Natural killer cell (primary cell): ENCODE results near the gene KCTD16. TPM values are rescaled to one million over a fixed set of nuclear protein-coding genes. Genes with fewer than 3 reads are reported as not detected.

ENCODE experiments used
- ATAC-seq, 3 donors: fragments of 150-1000 bp in 2 of 3; fragments of 200-7000 bp in 1 of 3; cut with Tn5 transposase; 1 replicate in 1 of 3; 2 replicates in 2 of 3; pipeline ENCODE4 v1.10.0; 2021; ENCODE audit warnings: mild to moderate bottlenecking in 2 of 3, moderate library complexity in 2 of 3
- DNase-seq, 2 donors: peaks; one replicate each; pipeline versions ENCODE4 v3.0.0 to v3.0.0-alpha.2; 2013 to 2021; ENCODE audit warnings: mixed read lengths in 1 of 2
- H3K27ac ChIP-seq: one replicate; pipeline ENCODE4 v1.5.1; 2013; ENCODE audit warnings: mild to moderate bottlenecking, low read length
- H3K27me3 ChIP-seq: one replicate; pipeline ENCODE4 v1.6.1; 2013; ENCODE audit warnings: low read length; ENCODE audit not compliant: control insufficient read depth, insufficient read depth
- H3K36me3 ChIP-seq: one replicate; pipeline ENCODE4 v1.6.1; 2013; ENCODE audit warnings: low read length; ENCODE audit not compliant: control insufficient read depth, insufficient read depth
- H3K4me1 ChIP-seq: one replicate; pipeline ENCODE4 v1.6.1; 2013; ENCODE audit warnings: low read length; ENCODE audit not compliant: control insufficient read depth, insufficient read depth
- H3K4me3 ChIP-seq: one replicate; pipeline ENCODE4 v1.5.1; 2013; ENCODE audit warnings: low read length
- H3K9me3 ChIP-seq: one replicate; pipeline ENCODE4 v1.6.1; 2013; ENCODE audit warnings: low read length; ENCODE audit not compliant: control insufficient read depth, insufficient read depth
- H3K27ac Mint-ChIP-seq, 2 donors: one replicate each; pipeline ENCODE4 v1.8.0; 2022; ENCODE audit warnings: mild to moderate bottlenecking in 2 of 2, mixed read lengths in 2 of 2, moderate library complexity in 1 of 2
- H3K27me3 Mint-ChIP-seq, 2 donors: one replicate each; pipeline ENCODE4 v1.8.0; 2022; ENCODE audit warnings: low read depth in 2 of 2, mixed read lengths in 2 of 2
- H3K36me3 Mint-ChIP-seq: one replicate; pipeline ENCODE4 v1.8.0; 2022; ENCODE audit warnings: mixed read lengths
- H3K4me1 Mint-ChIP-seq, 2 donors: one replicate each; pipeline ENCODE4 v1.8.0; 2022; ENCODE audit warnings: mixed read lengths in 2 of 2
- H3K4me3 Mint-ChIP-seq: one replicate; pipeline ENCODE4 v1.8.0; 2022; ENCODE audit warnings: mild to moderate bottlenecking, moderate library complexity, mixed read lengths
- H3K9me3 Mint-ChIP-seq, 2 donors: one replicate each; pipeline ENCODE4 v1.8.0; 2022; ENCODE audit warnings: mixed read lengths in 2 of 2
- CTCF ChIP-seq: fragments of 200-600 bp; IDR thresholded peaks from one replicate; pipeline ENCODE4 v1.8.0; 2022; ENCODE audit warnings: antibody characterized with exemption
- WGBS: methylation state at CpG from one replicate; pipeline ENCODE4 v1.1.7; 2013; ENCODE audit warnings: missing lambda C conversion rate; ENCODE audit not compliant: insufficient coverage; 5-methylcytosine and 5-hydroxymethylcytosine counted together
- intact Hi-C: fragments of 100-400 bp; cut with micrococcal nuclease; formaldehyde crosslinking; loops from one replicate; pipeline ENCODE4 v1.14.2; 2022
- total RNA-seq, 4 donors: library from RNA; stranded (reverse); fragments of 120-200 nt in 1 of 4; gene quantifications; one replicate each; pipeline versions ENCODE4 v1.2.3 to v1.2.4, GENCODE V29; 2013 to 2022

KCTD16 gene
- total RNA-seq, 3 donors from 2014 or later (not counting 1 experiment from before 2014, with no cell fraction given) = 0.16 TPM; not detected in 2

GRCh38 chr5:144467792-144468191 is 297.1 kb downstream of the KCTD16 start:
- no peak for ATAC-seq
- no peak overlapping the region for H3K4me3 ChIP-seq
- Mint-ChIP-seq H3K4me1 (no peaks in the 10 kb centered on the region), H3K4me3 (no peak overlapping the region), H3K27ac (no peak overlapping the region), H3K36me3 (no peaks in the 10 kb centered on the region), H3K9me3 (peaks cover 4 to 10% of the 10 kb centered on the region in 2 donors), H3K27me3 (no peaks in the 10 kb centered on the region)
- no peaks in the 10 kb centered on the region for H3K36me3 ChIP-seq
- no peak overlapping the region for H3K27ac ChIP-seq
- no peak for TF ChIP-seq CTCF
- H3K27me3 ChIP-seq = no peaks in the 10 kb centered on the region
- intact Hi-C loops = no loop called here
- WGBS = 42% methylated on average over 2 of the region's 2 CpGs
- H3K9me3 ChIP-seq = no peaks in the 10 kb centered on the region
- H3K4me1 ChIP-seq = no peaks in the 10 kb centered on the region
- DNase-seq = no peak

GRCh38 chr5:144468571-144468970 is 297.9 kb downstream of the KCTD16 start:
- H3K27me3 Mint-ChIP-seq = no peaks in the 10 kb centered on the region
- DNase-seq (no peak), ATAC-seq (no peak)
- Histone ChIP-seq H3K9me3 (no peaks in the 10 kb centered on the region), H3K4me3 (no peak overlapping the region), H3K36me3 (no peaks in the 10 kb centered on the region), H3K27me3 (no peaks in the 10 kb centered on the region), H3K27ac (no peak overlapping the region), H3K4me1 (no peaks in the 10 kb centered on the region)
- no peak for TF ChIP-seq CTCF
- intact Hi-C loops = no loop called here
- H3K36me3 Mint-ChIP-seq = no peaks in the 10 kb centered on the region
- peaks cover 4 to 10% of the 10 kb centered on the region in 2 donors for H3K9me3 Mint-ChIP-seq
- H3K4me1 Mint-ChIP-seq = no peaks in the 10 kb centered on the region
- no peak overlapping the region for H3K27ac Mint-ChIP-seq
- 69% methylated on average over 4 of the region's 4 CpGs for WGBS
- no peak overlapping the region for H3K4me3 Mint-ChIP-seq

- no peak overlapping the region for H3K4me3 ChIP-seq
- ATAC-seq = no peak
- intact Hi-C loops = no loop called here
- Mint-ChIP-seq H3K27ac (no peak overlapping the region), H3K36me3 (no peaks in the 10 kb centered on the region), H3K4me3 (no peak overlapping the region), H3K9me3 (peaks cover 4 to 10% of the 10 kb centered on the region in 2 donors), H3K4me1 (no peaks in the 10 kb centered on the region), H3K27me3 (no peaks in the 10 kb centered on the region)
- no peak overlapping the region for H3K27ac ChIP-seq
- H3K4me1 ChIP-seq = no peaks in the 10 kb centered on the region
- no peaks in the 10 kb centered on the region for H3K9me3 ChIP-seq
- TF ChIP-seq CTCF = no peak
- no peak for DNase-seq
- H3K36me3 ChIP-seq = no peaks in the 10 kb centered on the region
- no peaks in the 10 kb centered on the region for H3K27me3 ChIP-seq
- 94% methylated on average over 1 of the region's 4 CpGs for WGBS
Observed at GRCh38 chr5:144469106-144469505, 298.4 kb downstream of the KCTD16 start.

GRCh38 chr5:144472221-144472620 is 301.5 kb downstream of the KCTD16 start:
- H3K9me3 Mint-ChIP-seq = peaks cover 0 to 7% of the 10 kb centered on the region in 2 donors
- Histone ChIP-seq H3K4me3 (no peak overlapping the region), H3K27me3 (no peaks in the 10 kb centered on the region), H3K4me1 (no peaks in the 10 kb centered on the region), H3K9me3 (no peaks in the 10 kb centered on the region), H3K36me3 (no peaks in the 10 kb centered on the region), H3K27ac (no peak overlapping the region)
- H3K4me1 Mint-ChIP-seq = no peaks in the 10 kb centered on the region
- H3K36me3 Mint-ChIP-seq = no peaks in the 10 kb centered on the region
- WGBS = 15% methylated on average over 2 of the region's 2 CpGs
- intact Hi-C loops = no loop called here
- ATAC-seq = no peak
- no peak for DNase-seq
- no peak overlapping the region for H3K27ac Mint-ChIP-seq
- no peak overlapping the region for H3K4me3 Mint-ChIP-seq
- TF ChIP-seq CTCF = no peak
- no peaks in the 10 kb centered on the region for H3K27me3 Mint-ChIP-seq
